Esophagus muscularis mucosa (tissue), 4 donors: ENCODE data around the gene TTLL3. TPM values are rescaled to one million over a fixed set of nuclear protein-coding genes. Genes with fewer than 3 reads are reported as not detected.

Source experiments
- DNase-seq: peaks from one replicate; pipeline ENCODE4 v3.0.0-alpha.2; 2017; ENCODE audit errors: extremely low spot score
- H3K27ac ChIP-seq, 4 donors: fragments of 200-600 bp; sonication (generic); replicated peaks in 1 of 4; 1 replicate in 3 of 4; 2 replicates in 1 of 4; pipeline ENCODE4 v1.5.1; 2016 to 2019; ENCODE audit warnings: mild to moderate bottlenecking in 1 of 4
- H3K27me3 ChIP-seq, 4 donors: fragments of 200-600 bp; sonication (generic); one replicate each; pipeline versions ENCODE4 v1.5.1 to v1.6.0; 2016 to 2019
- H3K36me3 ChIP-seq, 4 donors: fragments of 200-600 bp; sonication (generic); one replicate each; pipeline ENCODE4 v1.5.1; 2016 to 2019
- H3K4me1 ChIP-seq, 4 donors: fragments of 200-600 bp; sonication (generic); one replicate each; pipeline ENCODE4 v1.5.1; 2016 to 2019
- H3K4me3 ChIP-seq, 4 donors: fragments of 200-600 bp; sonication (generic); 1 replicate in 2 of 4; 2 replicates in 2 of 4; pipeline ENCODE4 v1.5.1; 2016 to 2019; ENCODE audit warnings: mild to moderate bottlenecking in 4 of 4, moderate library complexity in 1 of 4
- H3K9me3 ChIP-seq, 4 donors: fragments of 200-600 bp; sonication (generic); 1 replicate in 3 of 4; 2 replicates in 1 of 4; pipeline ENCODE4 v1.5.1; 2016 to 2019
- EP300 ChIP-seq: sonication (generic); formaldehyde crosslinking; IDR thresholded peaks from one replicate; pipeline ENCODE4 v1.6.1; 2017; ENCODE audit warnings: antibody characterized with exemption
- POLR2A ChIP-seq: fragments of 450-650 bp; IDR thresholded peaks from one replicate; pipeline ENCODE4 v1.6.1; 2017; ENCODE audit warnings: antibody characterized with exemption, moderate library complexity, mild to moderate bottlenecking, low read depth
- POLR2AphosphoS5 ChIP-seq, 2 donors: sonication (generic); formaldehyde crosslinking; IDR thresholded peaks; one replicate each; pipeline ENCODE4 v1.6.1; 2017; ENCODE audit warnings: antibody characterized with exemption in 2 of 2
- WGBS: methylation state at CpG from one replicate; pipeline ENCODE4 v1.1.5; 2018; 5-methylcytosine and 5-hydroxymethylcytosine counted together
- intact Hi-C: fragments of 100-400 bp; cut with DNase I; formaldehyde crosslinking; loops from one replicate; pipeline ENCODE4 v1.15.1; 2023
- total RNA-seq, 4 donors: library from RNA; depleted of rRNA; stranded (reverse); fragments of >200 nt; gene quantifications; one replicate each; pipeline versions ENCODE4 v1.1.0 to v1.2.1, GENCODE V29; 2016
- TF ChIP-seq, protein P1 (sequence below), 3 experiments: fragments of 200-600 bp in 2 of 3; fragments of 450-650 bp in 1 of 3; sonication (generic) in 2 of 3; IDR thresholded peaks; one replicate each; pipeline ENCODE4 v1.5.1; 2017 to 2019; ENCODE audit warnings: antibody characterized with exemption in 3 of 3, mild to moderate bottlenecking in 2 of 3, moderate library complexity in 1 of 3

TTLL3 gene
- total RNA-seq, 4 donors from 2014 or later, result 15.5 to 56.5 (median 25.6) TPM

DNA sequence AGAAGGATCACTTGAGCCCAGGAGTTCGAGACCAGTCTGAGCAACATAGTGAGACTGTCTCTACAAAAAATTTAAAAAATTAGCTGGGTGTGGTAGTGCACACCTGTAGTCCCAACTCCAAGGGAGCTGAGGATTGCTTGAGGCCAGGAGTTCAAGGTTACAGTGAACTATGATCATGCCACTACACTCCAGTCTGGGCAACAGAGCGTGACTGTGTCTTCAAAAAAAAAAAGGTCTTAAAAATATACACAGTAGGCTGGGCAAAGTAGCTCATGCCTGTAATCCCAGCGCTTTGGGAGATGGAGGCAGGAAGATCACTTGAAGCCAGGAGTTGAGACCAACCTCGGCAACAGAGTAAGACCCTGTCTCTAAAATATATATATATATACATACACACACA is 29.2 kb upstream of the TTLL3 start:
- intact Hi-C loops, result no loop called here
- Histone ChIP-seq H3K4me3 (no peak overlapping the region), H3K9me3 (no peaks in the 10 kb centered on the region), H3K36me3 (peaks cover 42 to 71% (median 60%) of the 10 kb centered on the region in 4 donors), H3K27me3 (no peaks in the 10 kb centered on the region), H3K27ac (no peak overlapping the region), H3K4me1 (peaks cover 3 to 26% (median 10%) of the 10 kb centered on the region in 4 donors)
- DNase-seq, result no peak
- TF ChIP-seq POLR2AphosphoS5 (IDR thresholded peaks at IDR 0.05) (no peak), EP300 (no peak), POLR2A (no peak)
- TF ChIP-seq, protein P1, sequence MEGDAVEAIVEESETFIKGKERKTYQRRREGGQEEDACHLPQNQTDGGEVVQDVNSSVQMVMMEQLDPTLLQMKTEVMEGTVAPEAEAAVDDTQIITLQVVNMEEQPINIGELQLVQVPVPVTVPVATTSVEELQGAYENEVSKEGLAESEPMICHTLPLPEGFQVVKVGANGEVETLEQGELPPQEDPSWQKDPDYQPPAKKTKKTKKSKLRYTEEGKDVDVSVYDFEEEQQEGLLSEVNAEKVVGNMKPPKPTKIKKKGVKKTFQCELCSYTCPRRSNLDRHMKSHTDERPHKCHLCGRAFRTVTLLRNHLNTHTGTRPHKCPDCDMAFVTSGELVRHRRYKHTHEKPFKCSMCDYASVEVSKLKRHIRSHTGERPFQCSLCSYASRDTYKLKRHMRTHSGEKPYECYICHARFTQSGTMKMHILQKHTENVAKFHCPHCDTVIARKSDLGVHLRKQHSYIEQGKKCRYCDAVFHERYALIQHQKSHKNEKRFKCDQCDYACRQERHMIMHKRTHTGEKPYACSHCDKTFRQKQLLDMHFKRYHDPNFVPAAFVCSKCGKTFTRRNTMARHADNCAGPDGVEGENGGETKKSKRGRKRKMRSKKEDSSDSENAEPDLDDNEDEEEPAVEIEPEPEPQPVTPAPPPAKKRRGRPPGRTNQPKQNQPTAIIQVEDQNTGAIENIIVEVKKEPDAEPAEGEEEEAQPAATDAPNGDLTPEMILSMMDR (IDR thresholded peaks at IDR 0.05), result no peak
- 91% methylated on average over 4 of the region's 4 CpGs for WGBS

DNA sequence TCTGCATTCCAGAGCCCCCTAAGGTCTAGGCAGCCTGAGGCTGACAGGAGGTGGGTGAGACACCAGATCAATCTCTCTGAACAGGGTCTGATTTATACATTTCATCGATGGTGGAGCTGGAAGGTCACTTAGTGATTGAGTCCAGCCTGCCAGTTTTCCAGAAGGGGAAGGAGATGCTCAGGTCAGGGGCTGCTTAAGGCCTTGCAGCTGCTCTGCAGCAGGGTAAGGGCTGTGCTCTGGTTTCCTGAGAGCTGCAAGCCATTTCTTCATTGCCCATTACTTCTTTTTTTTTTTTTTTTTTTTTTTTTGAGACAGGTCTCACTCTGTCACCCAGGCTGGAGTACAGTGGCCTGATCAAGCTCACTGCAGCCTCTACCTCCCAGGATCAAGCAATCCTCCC is 28.5 kb upstream of the TTLL3 start:
- no peak for TF ChIP-seq EP300
- TF ChIP-seq POLR2A, result no peak
- TF ChIP-seq, protein P1 (IDR thresholded peaks at IDR 0.05), result no peak
- TF ChIP-seq POLR2AphosphoS5 (IDR thresholded peaks at IDR 0.05), result no peak
- H3K4me3 ChIP-seq, result no peak overlapping the region
- peaks cover 42 to 77% (median 64%) of the 10 kb centered on the region in 4 donors for H3K36me3 ChIP-seq
- H3K4me1 ChIP-seq, result peaks cover 3 to 26% (median 10%) of the 10 kb centered on the region in 4 donors
- H3K9me3 ChIP-seq, result no peaks in the 10 kb centered on the region
- no peak for DNase-seq
- 50% methylated on average over 1 of the region's 1 CpG for WGBS
- H3K27ac ChIP-seq, result no peak overlapping the region
- intact Hi-C loops, result no loop called here
- no peaks in the 10 kb centered on the region for H3K27me3 ChIP-seq

GRCh38 chr3:9781978-9782603 is 28.0 kb upstream of the TTLL3 start:
- H3K27ac ChIP-seq, result no peak overlapping the region
- no peaks in the 10 kb centered on the region for H3K27me3 ChIP-seq
- no peak for DNase-seq
- intact Hi-C loops, result no loop called here
- 78% methylated on average over 3 of the region's 3 CpGs for WGBS
- TF ChIP-seq, protein P1 (IDR thresholded peaks at IDR 0.05), result no peak
- TF ChIP-seq POLR2AphosphoS5 (IDR thresholded peaks at IDR 0.05) (no peak), POLR2A (no peak), EP300 (no peak)
- H3K36me3 ChIP-seq, result peaks cover 45 to 82% (median 68%) of the 10 kb centered on the region in 4 donors
- H3K4me3 ChIP-seq, result no peak overlapping the region
- H3K4me1 ChIP-seq, result peaks cover 3 to 26% (median 10%) of the 10 kb centered on the region in 4 donors
- no peaks in the 10 kb centered on the region for H3K9me3 ChIP-seq

GRCh38 chr3:9782770-9783169 is 27.3 kb upstream of the TTLL3 start:
- Histone ChIP-seq H3K36me3 (peaks cover 50 to 89% (median 73%) of the 10 kb centered on the region in 4 donors), H3K4me1 (peaks cover 3 to 19% (median 8%) of the 10 kb centered on the region in 4 donors), H3K27ac (no peak overlapping the region), H3K27me3 (no peaks in the 10 kb centered on the region), H3K4me3 (no peak overlapping the region), H3K9me3 (no peaks in the 10 kb centered on the region)
- intact Hi-C loops, result no loop called here
- 46% methylated on average over 3 of the region's 3 CpGs for WGBS
- DNase-seq, result no peak
- TF ChIP-seq EP300 (no peak), POLR2A (no peak), POLR2AphosphoS5 (IDR thresholded peaks at IDR 0.05) (no peak)
- TF ChIP-seq, protein P1 (IDR thresholded peaks at IDR 0.05), result no peak
